Activated B cell treated with CpG ODN at 0.5 μM for 24 hours (primary cell): ENCODE measurements around the gene JPH3. TPM values are rescaled to one million over a fixed set of nuclear protein-coding genes. Genes with fewer than 3 reads are reported as not detected.

ENCODE experiments used
- ATAC-seq: fragments of 200-7000 bp; cut with Tn5 transposase; one replicate; pipeline ENCODE4 v1.10.0; 2021; ENCODE audit warnings: low read depth, mild to moderate bottlenecking, moderate library complexity
- CTCF ChIA-PET: fragments of 350-600 bp; sonication (Branson Sonifier 250); formaldehyde crosslinking; loops from one replicate; lab custom pipeline; 2021; ENCODE audit warnings: antibody characterized with exemption; lab: Charles Lee
- POLR2A ChIA-PET: fragments of 350-600 bp; sonication (Branson Sonifier 250); formaldehyde crosslinking; loops from one replicate; lab custom pipeline; 2021; ENCODE audit warnings: antibody characterized with exemption; lab: Charles Lee
- DNase-seq: peaks from one replicate; pipeline ENCODE4 v3.0.0; 2022
- H3K27ac Mint-ChIP-seq: one replicate; pipeline ENCODE4 v1.8.0; 2020; ENCODE audit warnings: mixed read lengths
- H3K27me3 Mint-ChIP-seq: one replicate; pipeline ENCODE4 v1.8.0; 2021; ENCODE audit warnings: mixed read lengths
- H3K36me3 Mint-ChIP-seq: one replicate; pipeline ENCODE4 v1.8.0; 2021; ENCODE audit warnings: low read depth, mixed read lengths
- H3K4me1 Mint-ChIP-seq: one replicate; pipeline ENCODE4 v1.8.0; 2021; ENCODE audit warnings: mixed read lengths
- H3K4me3 Mint-ChIP-seq: one replicate; pipeline ENCODE4 v1.8.0; 2020; ENCODE audit warnings: mild to moderate bottlenecking, mixed read lengths
- H3K9me3 Mint-ChIP-seq: one replicate; pipeline ENCODE4 v1.8.0; 2020; ENCODE audit warnings: mixed read lengths
- intact Hi-C: fragments of 100-400 bp; cut with micrococcal nuclease; formaldehyde crosslinking; loops from one replicate; pipeline ENCODE4 v1.15.1; 2024
- total RNA-seq: library from RNA; stranded (reverse); gene quantifications from 2 replicates; pipeline ENCODE4 v1.2.3, GENCODE V29; 2022
- TF ChIP-seq, protein P1 (sequence below): fragments of 200-600 bp; IDR thresholded peaks from one replicate; pipeline ENCODE4 v1.8.0; 2022; ENCODE audit warnings: antibody characterized with exemption, mild to moderate bottlenecking

The JPH3 gene
- total RNA-seq, 1 donor from 2014 or later, result not detected

DNA sequence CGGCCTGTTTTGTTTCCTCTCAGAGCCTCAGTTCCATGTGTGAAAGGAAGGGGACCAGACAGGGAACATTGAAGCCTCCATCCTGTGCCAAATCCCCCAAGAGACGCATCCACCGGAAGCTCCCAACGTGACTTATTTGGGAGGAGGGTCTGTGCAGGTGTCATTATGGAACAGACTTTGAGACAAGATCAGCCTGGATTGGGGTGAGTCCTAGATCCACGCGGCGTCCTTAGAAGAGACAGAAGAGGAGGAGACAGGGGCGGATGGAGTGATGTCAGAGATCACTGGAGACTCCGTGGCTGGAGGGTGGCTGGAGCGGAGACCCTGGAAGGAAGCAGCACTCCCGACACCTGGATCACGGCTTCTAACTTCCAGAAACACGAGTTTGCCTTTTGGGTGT, 83.5 kb downstream of the JPH3 start:
- peaks cover 5% of the 10 kb centered on the region for H3K4me1 Mint-ChIP-seq
- POLR2A ChIA-PET, result no interaction called here
- H3K27ac Mint-ChIP-seq, result no peak overlapping the region

GRCh38 chr16:87686697-87687096, 84.4 kb downstream of the JPH3 start:
- TF ChIP-seq, protein P1, sequence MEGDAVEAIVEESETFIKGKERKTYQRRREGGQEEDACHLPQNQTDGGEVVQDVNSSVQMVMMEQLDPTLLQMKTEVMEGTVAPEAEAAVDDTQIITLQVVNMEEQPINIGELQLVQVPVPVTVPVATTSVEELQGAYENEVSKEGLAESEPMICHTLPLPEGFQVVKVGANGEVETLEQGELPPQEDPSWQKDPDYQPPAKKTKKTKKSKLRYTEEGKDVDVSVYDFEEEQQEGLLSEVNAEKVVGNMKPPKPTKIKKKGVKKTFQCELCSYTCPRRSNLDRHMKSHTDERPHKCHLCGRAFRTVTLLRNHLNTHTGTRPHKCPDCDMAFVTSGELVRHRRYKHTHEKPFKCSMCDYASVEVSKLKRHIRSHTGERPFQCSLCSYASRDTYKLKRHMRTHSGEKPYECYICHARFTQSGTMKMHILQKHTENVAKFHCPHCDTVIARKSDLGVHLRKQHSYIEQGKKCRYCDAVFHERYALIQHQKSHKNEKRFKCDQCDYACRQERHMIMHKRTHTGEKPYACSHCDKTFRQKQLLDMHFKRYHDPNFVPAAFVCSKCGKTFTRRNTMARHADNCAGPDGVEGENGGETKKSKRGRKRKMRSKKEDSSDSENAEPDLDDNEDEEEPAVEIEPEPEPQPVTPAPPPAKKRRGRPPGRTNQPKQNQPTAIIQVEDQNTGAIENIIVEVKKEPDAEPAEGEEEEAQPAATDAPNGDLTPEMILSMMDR, result no peak
- Mint-ChIP-seq H3K4me3 (no peak overlapping the region), H3K27me3 (peaks cover 2% of the 10 kb centered on the region), H3K36me3 (no peaks in the 10 kb centered on the region), H3K4me1 (peaks cover 5% of the 10 kb centered on the region), H3K27ac (no peak overlapping the region), H3K9me3 (no peaks in the 10 kb centered on the region)
- intact Hi-C loops, result no loop called here
- POLR2A ChIA-PET, result no interaction called here
- DNase-seq (no peak), ATAC-seq (no peak)
- CTCF ChIA-PET, result no interaction called here

More for the DNA sequence above, 83.5 kb downstream of the JPH3 start:
- Mint-ChIP-seq H3K36me3 (no peaks in the 10 kb centered on the region), H3K9me3 (no peaks in the 10 kb centered on the region), H3K27me3 (peaks cover 2% of the 10 kb centered on the region), H3K4me3 (no peak overlapping the region)
- intact Hi-C loops, result no loop called here
- CTCF ChIA-PET, result no interaction called here
- TF ChIP-seq, protein P1, result no peak
- DNase-seq, result no peak
- no peak for ATAC-seq

DNA sequence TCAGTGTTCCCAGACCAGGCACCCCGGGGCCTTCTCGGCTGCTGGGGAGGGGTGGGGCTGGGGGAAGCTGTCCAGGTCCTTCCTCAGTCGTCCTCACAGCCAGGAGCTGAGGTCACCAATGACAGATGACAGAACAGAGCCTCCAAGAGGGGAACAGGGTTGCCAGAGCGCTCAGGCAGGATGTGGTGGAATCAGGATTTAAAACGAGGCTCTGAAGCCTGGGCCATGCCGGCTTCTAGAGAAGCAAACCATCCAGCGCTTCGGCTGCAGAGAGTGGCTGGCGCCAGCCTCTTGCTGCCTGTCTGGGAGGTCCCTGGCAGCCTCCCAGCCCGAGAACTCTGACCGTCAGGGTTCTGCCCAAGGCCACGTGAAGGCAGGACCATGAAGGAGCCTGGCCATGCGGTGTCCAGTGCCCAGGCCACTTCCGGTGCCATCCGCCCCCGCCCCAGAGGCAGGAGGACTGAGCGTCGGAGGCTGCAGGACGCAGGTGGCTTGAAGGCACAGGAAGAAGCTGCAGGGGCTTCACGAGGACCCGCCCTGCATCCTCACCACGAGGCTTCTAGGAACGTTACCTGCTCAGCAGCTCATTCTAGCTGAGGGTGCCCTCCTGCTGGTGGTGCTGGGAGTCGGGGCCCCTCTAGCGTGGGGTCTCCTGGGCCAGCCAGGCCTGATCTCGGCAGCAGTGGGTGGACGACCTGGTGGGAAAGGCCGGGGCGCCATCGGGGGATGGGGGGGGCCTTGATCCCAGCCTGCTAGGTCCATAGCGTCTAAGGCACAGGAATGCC, 85.0 kb downstream of the JPH3 start:
- POLR2A ChIA-PET, result no interaction called here
- TF ChIP-seq, protein P1, result no peak
- Mint-ChIP-seq H3K4me3 (no peak overlapping the region), H3K4me1 (peaks cover 1% of the 10 kb centered on the region), H3K9me3 (no peaks in the 10 kb centered on the region), H3K36me3 (no peaks in the 10 kb centered on the region), H3K27ac (no peak overlapping the region), H3K27me3 (peaks cover 2% of the 10 kb centered on the region)
- ATAC-seq (no peak), DNase-seq (no peak)
- CTCF ChIA-PET, result no interaction called here
- intact Hi-C loops, result no loop called here

DNA sequence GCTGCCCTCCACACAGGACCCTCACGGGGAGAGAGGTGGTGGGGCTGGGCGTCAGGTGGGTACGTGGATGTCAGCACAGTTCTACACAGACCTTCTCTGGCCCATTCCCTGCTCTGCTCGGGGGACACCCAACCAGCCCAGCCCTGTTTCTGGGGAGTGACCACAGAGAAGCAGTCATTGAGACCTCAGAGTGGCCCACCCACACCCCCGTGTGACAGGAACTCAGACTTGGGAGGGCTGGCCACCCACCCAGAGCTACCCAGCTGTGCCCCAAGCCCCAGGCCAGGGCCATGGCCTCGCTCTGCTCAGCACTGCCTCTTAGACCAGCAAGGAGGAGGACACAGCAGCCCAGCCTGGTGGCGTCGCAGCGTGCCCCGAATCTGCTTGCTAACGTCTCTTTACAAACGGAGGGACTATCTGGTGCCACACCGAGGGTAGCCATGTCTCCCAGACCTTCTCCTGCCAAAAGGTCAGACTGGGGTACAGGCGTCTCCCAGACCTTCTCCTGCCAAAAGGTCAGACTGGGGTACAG, 85.8 kb downstream of the JPH3 start:
- Mint-ChIP-seq H3K9me3 (no peaks in the 10 kb centered on the region), H3K36me3 (no peaks in the 10 kb centered on the region), H3K27me3 (peaks cover 2% of the 10 kb centered on the region), H3K4me1 (no peaks in the 10 kb centered on the region), H3K27ac (no peak overlapping the region), H3K4me3 (no peak overlapping the region)
- CTCF ChIA-PET, result no interaction called here
- POLR2A ChIA-PET, result no interaction called here
- no peak for ATAC-seq
- intact Hi-C loops, result no loop called here
- TF ChIP-seq, protein P1, result no peak
- no peak for DNase-seq

DNA sequence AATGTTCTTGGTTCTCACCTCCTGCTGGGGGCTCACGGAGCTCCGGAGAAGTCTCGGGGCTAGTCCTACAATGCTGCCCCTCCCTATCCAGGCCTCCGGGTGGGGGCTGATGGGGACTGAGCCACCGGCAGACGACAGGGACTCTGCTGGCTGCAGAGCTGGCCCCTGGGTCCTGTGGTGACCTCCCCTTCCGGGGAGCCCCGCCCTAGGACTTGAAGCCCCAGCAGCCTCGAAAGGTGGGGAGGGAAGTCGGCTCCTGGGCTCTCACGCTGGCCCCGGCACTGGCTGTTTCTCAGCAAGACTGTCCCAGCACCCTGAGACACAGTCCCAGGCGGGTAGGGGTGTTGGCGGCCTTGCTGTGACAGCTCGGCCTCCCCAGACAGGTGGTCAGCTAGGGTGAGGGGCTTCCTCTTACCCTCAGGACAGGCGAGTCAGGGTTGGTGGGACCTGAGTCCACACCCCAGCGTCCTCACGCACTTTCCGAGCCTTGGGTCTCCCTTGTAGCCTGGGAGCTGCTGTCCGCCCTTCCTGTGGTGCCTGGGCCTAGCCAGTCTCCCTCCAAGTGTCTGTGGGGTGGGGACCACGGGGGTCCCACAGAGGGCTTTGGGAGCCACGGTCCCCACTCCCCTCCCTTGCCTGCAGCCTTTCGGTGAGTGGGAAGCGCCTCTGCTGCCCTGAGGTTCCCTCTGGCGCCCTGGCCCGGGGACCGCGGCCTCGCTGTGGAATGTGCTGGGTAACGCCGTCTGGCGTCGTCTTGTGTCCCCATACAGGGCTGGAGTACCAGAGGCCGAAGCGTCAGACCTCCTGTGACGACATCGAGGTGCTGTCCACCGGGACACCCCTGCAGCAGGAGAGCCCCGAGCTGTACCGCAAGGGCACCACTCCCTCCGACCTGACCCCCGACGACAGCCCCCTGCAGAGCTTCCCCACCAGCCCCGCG, 86.8 kb downstream of the JPH3 start:
- Mint-ChIP-seq H3K4me3 (no peak overlapping the region), H3K27ac (no peak overlapping the region), H3K4me1 (no peaks in the 10 kb centered on the region), H3K36me3 (no peaks in the 10 kb centered on the region), H3K27me3 (peaks cover 2% of the 10 kb centered on the region), H3K9me3 (no peaks in the 10 kb centered on the region)
- CTCF ChIA-PET, result no interaction called here
- intact Hi-C loops, result no loop called here
- POLR2A ChIA-PET, result no interaction called here
- TF ChIP-seq, protein P1, result no peak
- no peak for DNase-seq
- no peak for ATAC-seq
